ENCODE measurements around the gene ATG14. TPM values are rescaled to one million over a fixed set of nuclear protein-coding genes. Genes with fewer than 3 reads are reported as not detected.

Gene ATG14
- total RNA-seq, 2 experiments from 2014 or later, result 4.3 to 4.8 TPM

- Mint-ChIP-seq H3K36me3 (no peaks in the 10 kb centered on the region), H3K4me3 (no peak overlapping the region), H3K27me3 (no peaks in the 10 kb centered on the region), H3K4me1 (peaks cover 3% of the 10 kb centered on the region), H3K9me3 (ENCODE audit: low read depth) (no peaks in the 10 kb centered on the region), H3K27ac (no peak overlapping the region)
- DNase-seq, result peak; percentile 61
- ATAC-seq, result peak; percentile 55
- CTCF ChIA-PET, result interaction anchor here (0.6 to 2.1 kb wide), 21 partner anchors 12 to 1034 kb away, joined by 3 to 15 read pairs (median 3); no protein-coding TSS in a partner anchor
Observed at GRCh38 chr14:55446127-55446736, 34.6 kb upstream of the ATG14 start.

GRCh38 chr14:55441286-55441685 lies 29.7 kb upstream of the ATG14 start:
- Mint-ChIP-seq H3K4me3 (no peak overlapping the region), H3K36me3 (no peaks in the 10 kb centered on the region), H3K4me1 (peaks cover 3% of the 10 kb centered on the region), H3K27ac (no peak overlapping the region), H3K27me3 (peaks cover 5% of the 10 kb centered on the region), H3K9me3 (ENCODE audit: low read depth) (no peaks in the 10 kb centered on the region)
- CTCF ChIA-PET, result no interaction called here
- no peak for DNase-seq
- no peak for ATAC-seq

GRCh38 chr14:55440385-55440784 lies 28.8 kb upstream of the ATG14 start, which contains the start of gene TBPL2:
TSS of gene TBPL2 (minus strand) at chr14:55440616. CDS start at chr14:55440449, 167 bp downstream.
- no peaks in the 10 kb centered on the region for H3K9me3 Mint-ChIP-seq (ENCODE audit: low read depth)
- DNase-seq (no peak), ATAC-seq (no peak)
- no peak within 1 kb of the TSS for H3K27ac Mint-ChIP-seq
- H3K4me1 Mint-ChIP-seq, result no peaks in the 10 kb centered on the region
- peaks cover 5% of the 10 kb centered on the region for H3K27me3 Mint-ChIP-seq
- CTCF ChIA-PET, result no interaction called here
- H3K4me3 Mint-ChIP-seq, result no peak within 1 kb of the TSS
- no peaks in the 10 kb centered on the region for H3K36me3 Mint-ChIP-seq

- Mint-ChIP-seq H3K9me3 (ENCODE audit: low read depth) (no peaks in the 10 kb centered on the region), H3K36me3 (no peaks in the 10 kb centered on the region), H3K4me1 (peaks cover 17% of the 10 kb centered on the region), H3K4me3 (no peak overlapping the region), H3K27me3 (peaks cover 5% of the 10 kb centered on the region), H3K27ac (no peak overlapping the region)
- ATAC-seq (peak; percentile 33), DNase-seq (no peak)
- CTCF ChIA-PET, result no interaction called here
Observed at GRCh38 chr14:55438066-55438683, 26.5 kb upstream of the ATG14 start.

GRCh38 chr14:55436931-55437330 lies 25.3 kb upstream of the ATG14 start:
- H3K36me3 Mint-ChIP-seq, result no peaks in the 10 kb centered on the region
- no peak for ATAC-seq
- CTCF ChIA-PET, result interaction anchor here (0.8 to 1.3 kb wide), 2 partner anchors 10 to 11 kb away, joined by 3 to 5 read pairs; no protein-coding TSS in a partner anchor

GRCh38 chr14:55436519-55436918 lies 24.9 kb upstream of the ATG14 start:
- Mint-ChIP-seq H3K4me1 (peaks cover 17% of the 10 kb centered on the region), H3K4me3 (no peak overlapping the region), H3K27ac (no peak overlapping the region), H3K36me3 (no peaks in the 10 kb centered on the region), H3K27me3 (peaks cover 5% of the 10 kb centered on the region), H3K9me3 (ENCODE audit: low read depth) (no peaks in the 10 kb centered on the region)
- CTCF ChIA-PET, result interaction anchor here (0.8 to 1.3 kb wide), 2 partner anchors 9 to 11 kb away, joined by 3 to 5 read pairs; no protein-coding TSS in a partner anchor
- DNase-seq (no peak), ATAC-seq (no peak)

More at GRCh38 chr14:55436931-55437330, 25.3 kb upstream of the ATG14 start:
- Mint-ChIP-seq H3K27ac (no peak overlapping the region), H3K4me3 (no peak overlapping the region), H3K27me3 (peaks cover 5% of the 10 kb centered on the region), H3K4me1 (peaks cover 17% of the 10 kb centered on the region), H3K9me3 (ENCODE audit: low read depth) (no peaks in the 10 kb centered on the region)
- DNase-seq, result no peak

- H3K36me3 Mint-ChIP-seq, result no peaks in the 10 kb centered on the region
- H3K9me3 Mint-ChIP-seq (ENCODE audit: low read depth), result no peaks in the 10 kb centered on the region
- no peak overlapping the region for H3K27ac Mint-ChIP-seq
- DNase-seq, result no peak
- peaks cover 20% of the 10 kb centered on the region for H3K4me1 Mint-ChIP-seq
- CTCF ChIA-PET, result interaction anchor here (0.6 to 3.8 kb wide), 4 partner anchors 9 to 1244 kb away, joined by 3 to 15 read pairs (median 6); no protein-coding TSS in a partner anchor
- H3K27me3 Mint-ChIP-seq, result peaks cover 2% of the 10 kb centered on the region
- ATAC-seq, result no peak
- H3K4me3 Mint-ChIP-seq, result no peak overlapping the region
Observed at GRCh38 chr14:55434805-55435174, 23.2 kb upstream of the ATG14 start.

GRCh38 chr14:55433880-55434804 lies 22.5 kb upstream of the ATG14 start:
- CTCF ChIA-PET, result interaction anchor here (0.6 to 3.8 kb wide), 4 partner anchors 10 to 1244 kb away, joined by 3 to 15 read pairs (median 6); no protein-coding TSS in a partner anchor
- H3K27ac Mint-ChIP-seq, result no peak overlapping the region
- DNase-seq, result no peak
- H3K4me3 Mint-ChIP-seq, result no peak overlapping the region
- H3K9me3 Mint-ChIP-seq (ENCODE audit: low read depth), result no peaks in the 10 kb centered on the region
- peak; percentile 28 for ATAC-seq
- H3K27me3 Mint-ChIP-seq, result peaks cover 2% of the 10 kb centered on the region
- H3K36me3 Mint-ChIP-seq, result no peaks in the 10 kb centered on the region
- H3K4me1 Mint-ChIP-seq, result peaks cover 20% of the 10 kb centered on the region

- H3K27ac Mint-ChIP-seq, result no peak overlapping the region
- DNase-seq (no peak), ATAC-seq (no peak)
- no peak overlapping the region for H3K4me3 Mint-ChIP-seq
- H3K9me3 Mint-ChIP-seq (ENCODE audit: low read depth), result no peaks in the 10 kb centered on the region
- H3K4me1 Mint-ChIP-seq, result peaks cover 20% of the 10 kb centered on the region
- H3K27me3 Mint-ChIP-seq, result peaks cover 2% of the 10 kb centered on the region
- CTCF ChIA-PET, result interaction anchor here (0.9 to 3.8 kb wide), 7 partner anchors 14 to 221 kb away, joined by 3 to 15 read pairs (median 4); no protein-coding TSS in a partner anchor
- H3K36me3 Mint-ChIP-seq, result no peaks in the 10 kb centered on the region
Observed at GRCh38 chr14:55432628-55433027, 21.0 kb upstream of the ATG14 start.

GRCh38 chr14:55430024-55430690 lies 18.5 kb upstream of the ATG14 start:
- H3K4me1 Mint-ChIP-seq, result peaks cover 20% of the 10 kb centered on the region
- DNase-seq (peak; percentile 56), ATAC-seq (peak; percentile 88)
- CTCF ChIA-PET, result interaction anchor here (2.3 kb wide), 1 partner anchor 219 kb away, joined by 4 read pairs; no protein-coding TSS in a partner anchor
- H3K27me3 Mint-ChIP-seq, result no peaks in the 10 kb centered on the region
- no peaks in the 10 kb centered on the region for H3K9me3 Mint-ChIP-seq (ENCODE audit: low read depth)
- no peak overlapping the region for H3K4me3 Mint-ChIP-seq
- no peaks in the 10 kb centered on the region for H3K36me3 Mint-ChIP-seq
- no peak overlapping the region for H3K27ac Mint-ChIP-seq

GRCh38 chr14:55427439-55427838 lies 15.8 kb upstream of the ATG14 start:
- Mint-ChIP-seq H3K36me3 (no peaks in the 10 kb centered on the region), H3K27ac (no peak overlapping the region), H3K4me3 (no peak overlapping the region), H3K4me1 (peaks cover 3% of the 10 kb centered on the region), H3K27me3 (no peaks in the 10 kb centered on the region), H3K9me3 (ENCODE audit: low read depth) (no peaks in the 10 kb centered on the region)
- DNase-seq (no peak), ATAC-seq (no peak)
- CTCF ChIA-PET, result interaction anchor here (1.0 to 3.7 kb wide), 7 partner anchors 9 to 1047 kb away, joined by 3 to 28 read pairs (median 5); no protein-coding TSS in a partner anchor

- no peak overlapping the region for H3K27ac Mint-ChIP-seq
- no peak for DNase-seq
- H3K4me1 Mint-ChIP-seq, result peaks cover 3% of the 10 kb centered on the region
- no peak for ATAC-seq
- no peaks in the 10 kb centered on the region for H3K36me3 Mint-ChIP-seq
- no peaks in the 10 kb centered on the region for H3K27me3 Mint-ChIP-seq
- no peaks in the 10 kb centered on the region for H3K9me3 Mint-ChIP-seq (ENCODE audit: low read depth)
- H3K4me3 Mint-ChIP-seq, result no peak overlapping the region
- CTCF ChIA-PET, result interaction anchor here (1.0 to 3.7 kb wide), 6 partner anchors 9 to 181 kb away, joined by 3 to 28 read pairs (median 6); no protein-coding TSS in a partner anchor
Observed at GRCh38 chr14:55426891-55427290, 15.3 kb upstream of the ATG14 start.
